ENCODE data around the gene METTL1. TPM values are rescaled to one million over a fixed set of nuclear protein-coding genes. Genes with fewer than 3 reads are reported as not detected.
A peak's percentile ranks its signal among the peaks of the same experiment; 100 is the strongest.

The METTL1 gene
- total and polyA plus RNA-seq, 9 donors, result 5.7 to 48.6 (median 26.4) TPM

GRCh38 chr12:57752668-57753000 is 19.3 kb downstream of the METTL1 start:
- H3K27me3 ChIP-seq, result no peaks in the 10 kb centered on the region
- H3K9me3 ChIP-seq, result no peaks in the 10 kb centered on the region
- intact Hi-C loops (cut with DNase I), result no loop called here
- H3K4me1 ChIP-seq (ENCODE audit: insufficient read depth), result peaks cover 9% of the 10 kb centered on the region
- DNase-seq, result no peak
- no peak for TF ChIP-seq POLR2A (IDR thresholded peaks at IDR 0.05)
- TF ChIP-seq EP300 (IDR thresholded peaks at IDR 0.05), result no peak
- TF ChIP-seq CTCF (IDR thresholded peaks at IDR 0.05), result peak in 1 of 3 donors; percentile 10
- 1 to 3% (median 2%) methylated on average over 5 of the region's 5 CpGs for WGBS, 3 donors
- H3K27ac ChIP-seq, result no peak overlapping the region
- H3K36me3 ChIP-seq, result no peaks in the 10 kb centered on the region
- H3K4me3 ChIP-seq, result peak overlapping the region; percentile 31

GRCh38 chr12:57751788-57752667 is 19.9 kb downstream of the METTL1 start, which contains the start of gene CDK4:
Gene CDK4, minus strand, starts transcription at chr12:57752310. Its CDS starts 593 bp downstream, at chr12:57751717.
- intact Hi-C loops (cut with DNase I), result no loop called here
- peak; percentile 99 for DNase-seq
- no peaks in the 10 kb centered on the region for H3K27me3 ChIP-seq
- H3K9me3 ChIP-seq, result no peaks in the 10 kb centered on the region
- TF ChIP-seq CTCF (IDR thresholded peaks at IDR 0.05) (peak in 1 of 3 donors; percentile 10), EP300 (IDR thresholded peaks at IDR 0.05) (peak; percentile 30), POLR2A (IDR thresholded peaks at IDR 0.05) (peak; percentile 78)
- no peaks in the 10 kb centered on the region for H3K36me3 ChIP-seq
- 0 to 2% (median 0%) methylated on average over 56 to 58 of the region's 58 CpGs for WGBS, 3 donors
- peaks cover 9% of the 10 kb centered on the region for H3K4me1 ChIP-seq (ENCODE audit: insufficient read depth)
- peak within 1 kb of the TSS; percentile 82 for H3K4me3 ChIP-seq
- peak within 1 kb of the TSS; percentile 31 to 50 for H3K27ac ChIP-seq

GRCh38 chr12:57751432-57751787 is 20.5 kb downstream of the METTL1 start:
- Histone ChIP-seq H3K36me3 (no peaks in the 10 kb centered on the region), H3K4me3 (peak overlapping the region; percentile 82), H3K4me1 (ENCODE audit: insufficient read depth) (peaks cover 9% of the 10 kb centered on the region), H3K27me3 (no peaks in the 10 kb centered on the region), H3K9me3 (no peaks in the 10 kb centered on the region), H3K27ac (peak overlapping the region; percentile 31 to 50)
- intact Hi-C loops (cut with DNase I), result no loop called here
- TF ChIP-seq EP300 (IDR thresholded peaks at IDR 0.05) (no peak), POLR2A (IDR thresholded peaks at IDR 0.05) (no peak), CTCF (IDR thresholded peaks at IDR 0.05) (no peak)
- 5 to 9% (median 6%) methylated on average over 8 of the region's 8 CpGs for WGBS, 3 donors
- peak in 1 of 5 donors; percentile 44 for DNase-seq

GRCh38 chr12:57750561-57751431 is 21.1 kb downstream of the METTL1 start:
- TF ChIP-seq EP300 (IDR thresholded peaks at IDR 0.05), result no peak
- TF ChIP-seq POLR2A (IDR thresholded peaks at IDR 0.05), result no peak
- no peak for TF ChIP-seq CTCF (IDR thresholded peaks at IDR 0.05)
- no peak for DNase-seq
- Histone ChIP-seq H3K4me1 (ENCODE audit: insufficient read depth) (peaks cover 8% of the 10 kb centered on the region), H3K27me3 (no peaks in the 10 kb centered on the region), H3K9me3 (no peaks in the 10 kb centered on the region), H3K27ac (peak overlapping the region; percentile 31 to 50), H3K4me3 (peak overlapping the region; percentile 82), H3K36me3 (no peaks in the 10 kb centered on the region)
- WGBS, 3 donors, result 79 to 83% (median 83%) methylated on average over 15 of the region's 15 CpGs
- intact Hi-C loops (cut with DNase I), result no loop called here

All from ovary (tissue), 9 donors.